SK-N-DZ (cell line): ENCODE measurements around the gene SPACA9. TPM values are rescaled to one million over a fixed set of nuclear protein-coding genes. Genes with fewer than 3 reads are reported as not detected.

Experiments
- DNase-seq: peaks from one replicate; pipeline ENCODE4 v3.0.0-alpha.2; 2015; ENCODE audit warnings: low spot score
- polyA plus RNA-seq, 2 experiments: library from polyadenylated mRNA; depleted of rRNA; stranded (reverse); fragments of >200 nt; gene quantifications; 2 replicates each; pipeline ENCODE4 v1.2.3, GENCODE V29; 2014

The SPACA9 gene
- 1.3 and 3.0 TPM in 2 replicates for polyA plus RNA-seq (2014; cell fraction: cytosol; rRNA removed)
- polyA plus RNA-seq (2014; cell fraction: nucleus; rRNA removed): 0.60 and 0.62 TPM in 2 replicates

GRCh38 chr9:132878695-132879456, at the start of gene SPACA9:
TSS of gene SPACA9 (plus strand) at chr9:132878898. CDS start at chr9:132883948, 5,050 bp downstream.
- DNase-seq: peak; percentile 27

- no peak for DNase-seq
Observed at GRCh38 chr9:132832171-132832881, 46.4 kb upstream of the SPACA9 start.

- DNase-seq: peak; percentile 24
Observed at GRCh38 chr9:132833550-132834121, 45.1 kb upstream of the SPACA9 start.

- DNase-seq: no peak
Observed at GRCh38 chr9:132834343-132834742, 44.4 kb upstream of the SPACA9 start.

- DNase-seq: no peak
Observed at GRCh38 chr9:132837501-132838286, 41.0 kb upstream of the SPACA9 start.

- no peak for DNase-seq
Observed at GRCh38 chr9:132838291-132838690, 40.4 kb upstream of the SPACA9 start.

GRCh38 chr9:132840980-132841379, 37.7 kb upstream of the SPACA9 start:
- DNase-seq: peak; percentile 38

GRCh38 chr9:132842124-132843044, 36.3 kb upstream of the SPACA9 start:
- DNase-seq: no peak

GRCh38 chr9:132846109-132846917, 32.4 kb upstream of the SPACA9 start:
- DNase-seq: no peak

GRCh38 chr9:132846918-132847515, 31.7 kb upstream of the SPACA9 start:
- DNase-seq: no peak

GRCh38 chr9:132849185-132849706, 29.5 kb upstream of the SPACA9 start:
- no peak for DNase-seq

- DNase-seq: no peak
Observed at GRCh38 chr9:132853482-132853881, 25.2 kb upstream of the SPACA9 start.

GRCh38 chr9:132854832-132855231, 23.9 kb upstream of the SPACA9 start:
- DNase-seq: no peak

GRCh38 chr9:132855904-132856303, 22.8 kb upstream of the SPACA9 start:
- DNase-seq: no peak

- DNase-seq: no peak
Observed at GRCh38 chr9:132857031-132857430, 21.7 kb upstream of the SPACA9 start.

- DNase-seq: no peak
Observed at GRCh38 chr9:132857616-132858342, 20.9 kb upstream of the SPACA9 start.

- no peak for DNase-seq
Observed at GRCh38 chr9:132858751-132859150, 19.9 kb upstream of the SPACA9 start.

- no peak for DNase-seq
Observed at GRCh38 chr9:132861666-132862065, 17.0 kb upstream of the SPACA9 start.
